GM04504 (cell line): ENCODE measurements around the gene SRL.
"Not testable (repeated sequence)": the region's sequence is repeated elsewhere in the genome, so short reads cannot be mapped to it uniquely, and the experiment has no call there.

Source experiments
- DNase-seq: peaks from one replicate; pipeline ENCODE4 v3.0.0-alpha.2; 2012; ENCODE audit warnings: low read depth

The SRL gene

DNA sequence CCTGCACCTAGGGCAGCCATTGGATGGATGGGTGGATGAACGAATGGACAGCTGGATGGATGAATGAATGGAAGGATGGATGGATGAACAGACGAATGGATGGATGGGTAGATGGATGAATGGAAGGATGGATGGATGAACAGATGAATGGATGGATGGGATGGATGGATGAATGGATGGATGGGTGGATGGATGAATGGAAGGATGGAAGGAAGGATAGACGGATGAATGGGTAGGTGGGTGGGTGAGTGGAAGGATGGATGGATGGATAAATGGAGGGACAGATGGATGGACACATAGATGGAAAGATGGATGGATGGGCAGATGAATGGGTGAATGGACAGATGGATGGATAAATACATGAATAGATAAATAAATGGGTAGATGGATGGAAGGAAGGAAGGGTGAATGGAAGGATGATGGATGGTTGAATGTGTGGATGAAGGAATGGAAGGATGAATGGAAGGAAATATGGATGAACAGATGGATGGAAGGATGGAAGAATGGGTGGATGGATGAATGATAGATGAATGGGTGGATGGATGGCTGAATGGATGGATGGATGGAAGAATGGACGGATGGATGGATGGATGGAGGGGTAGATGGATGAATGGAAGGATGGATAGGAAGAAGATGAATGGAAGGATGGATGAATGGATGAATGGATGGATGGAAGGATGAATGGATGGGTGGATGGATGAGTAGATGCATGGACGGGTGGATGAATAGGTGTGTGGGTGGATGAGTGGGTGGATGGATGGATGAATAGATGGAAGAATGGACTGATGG lies 15.4 kb downstream of the SRL start:
- DNase-seq: no peak

DNA sequence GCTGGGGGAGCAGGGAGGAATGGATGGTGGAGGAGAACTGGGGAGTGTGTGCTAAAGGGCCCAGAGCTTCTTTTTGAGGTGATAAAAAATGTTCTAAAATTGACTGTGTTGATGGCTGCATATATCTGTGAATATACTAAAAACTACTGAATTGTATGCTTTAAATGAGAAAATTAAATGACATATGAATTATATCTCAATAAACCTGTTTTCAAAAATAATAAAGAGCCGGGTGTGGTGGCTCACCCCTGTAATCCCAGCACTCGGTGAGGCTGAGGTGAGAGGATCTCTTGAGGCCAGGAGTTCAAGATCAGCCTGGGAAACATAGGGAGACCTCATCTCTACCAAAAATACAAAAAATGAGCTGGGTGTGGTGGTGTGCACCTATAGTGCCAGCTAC lies 16.8 kb downstream of the SRL start:
- DNase-seq: no peak

DNA sequence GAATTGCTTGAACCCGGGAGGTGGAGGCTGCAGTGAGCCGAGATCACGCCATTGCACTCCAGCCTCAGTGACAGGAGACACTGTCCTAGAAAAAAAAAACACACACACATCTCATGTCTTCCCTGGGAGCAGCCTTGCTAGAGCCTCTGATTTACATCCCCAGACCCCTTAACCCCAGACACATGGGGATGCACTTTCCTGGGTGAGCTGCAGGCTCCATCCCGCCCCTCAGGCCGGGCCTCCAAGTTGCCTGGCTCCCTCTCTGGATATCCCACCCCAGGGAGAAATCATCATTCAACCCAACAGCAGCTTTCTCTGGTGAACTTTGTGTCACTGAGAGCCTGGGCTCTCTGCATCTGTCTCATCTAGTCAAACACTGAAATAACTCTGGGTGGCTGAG lies 21.5 kb downstream of the SRL start:
- no peak for DNase-seq

DNA sequence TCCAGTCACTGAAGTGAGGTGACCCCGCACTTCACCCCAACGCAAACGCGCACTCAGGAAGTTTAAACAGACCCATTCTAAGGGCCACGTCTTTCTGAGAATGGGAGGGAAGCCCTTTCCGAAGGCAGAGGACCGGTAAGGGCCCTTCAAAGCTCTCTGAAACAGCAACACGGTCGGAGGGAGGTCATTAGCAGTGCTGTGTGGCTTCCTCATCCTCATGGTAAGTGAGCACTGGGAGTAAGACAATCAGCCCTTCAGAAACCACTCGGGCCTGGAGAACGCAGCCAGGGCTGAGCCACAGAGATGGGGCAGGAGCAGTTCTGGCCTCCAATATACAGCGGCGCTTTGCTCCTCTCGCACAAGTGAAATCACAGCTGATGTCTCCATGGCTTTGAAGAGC lies 23.7 kb downstream of the SRL start:
- DNase-seq: no peak

DNA sequence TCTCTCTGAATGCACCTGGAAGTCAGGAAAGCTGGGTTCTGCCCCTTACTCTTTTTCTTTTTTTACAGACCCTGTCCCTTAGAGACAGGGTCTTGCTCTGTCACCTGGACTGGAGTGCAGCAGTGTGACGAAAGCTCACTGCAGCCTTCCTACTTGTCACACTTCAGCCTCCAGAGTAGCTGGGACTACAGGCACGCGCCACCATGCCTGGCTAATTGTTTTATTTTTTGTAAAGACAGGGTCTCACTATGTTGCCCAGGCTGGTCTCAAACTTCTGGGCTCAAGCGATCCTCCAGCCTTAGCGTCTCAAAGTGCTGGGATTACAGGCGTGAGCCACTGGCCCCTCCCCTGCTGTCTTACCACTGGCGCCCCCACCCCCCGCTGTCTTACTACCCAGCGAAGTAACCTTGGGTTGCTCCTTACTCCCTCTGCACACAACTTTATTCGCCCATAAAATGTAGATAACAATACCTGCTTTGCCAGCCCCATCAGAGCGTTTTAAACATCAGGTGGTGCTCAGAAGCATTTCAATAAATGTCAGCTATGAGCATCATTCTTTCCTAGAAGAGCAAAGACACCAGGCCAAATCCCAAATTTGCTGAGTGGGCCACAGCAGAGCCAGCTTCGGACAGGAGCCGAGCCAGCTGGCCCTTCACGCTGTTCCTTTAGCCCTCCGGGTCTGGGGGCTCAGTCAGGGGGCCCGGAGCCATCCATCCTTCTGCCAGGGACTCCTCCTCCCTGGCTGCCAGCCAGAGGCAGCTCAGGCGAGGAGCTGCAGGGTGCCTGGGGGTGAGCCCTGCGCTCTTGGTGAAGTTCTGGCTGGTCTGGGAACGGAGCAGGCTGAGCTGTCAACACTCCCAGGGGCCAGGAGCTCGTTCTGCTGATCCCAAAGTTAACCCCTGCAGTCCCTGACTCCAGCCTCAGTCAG lies 24.4 kb downstream of the SRL start:
- DNase-seq: no peak

DNA sequence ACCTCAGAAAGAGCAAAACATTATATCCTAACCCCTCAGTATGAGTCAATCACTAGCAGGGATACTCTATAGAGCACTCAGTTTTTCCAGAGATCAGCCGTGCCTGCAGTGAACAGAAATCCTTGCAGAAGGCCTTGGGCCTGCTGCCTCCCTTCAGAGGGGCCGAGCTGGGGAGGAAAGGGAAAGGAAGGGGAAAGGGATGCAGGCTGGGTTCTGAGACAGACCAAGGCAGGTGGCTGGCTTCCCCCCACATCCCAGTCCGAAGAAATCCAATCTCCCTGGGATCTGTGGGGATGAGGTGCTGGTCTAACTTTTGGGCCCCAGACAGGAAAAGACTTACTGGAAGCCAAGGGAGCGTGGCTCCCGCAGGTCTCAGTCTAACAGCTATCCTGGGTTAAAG lies 25.3 kb downstream of the SRL start:
- DNase-seq: no peak

DNA sequence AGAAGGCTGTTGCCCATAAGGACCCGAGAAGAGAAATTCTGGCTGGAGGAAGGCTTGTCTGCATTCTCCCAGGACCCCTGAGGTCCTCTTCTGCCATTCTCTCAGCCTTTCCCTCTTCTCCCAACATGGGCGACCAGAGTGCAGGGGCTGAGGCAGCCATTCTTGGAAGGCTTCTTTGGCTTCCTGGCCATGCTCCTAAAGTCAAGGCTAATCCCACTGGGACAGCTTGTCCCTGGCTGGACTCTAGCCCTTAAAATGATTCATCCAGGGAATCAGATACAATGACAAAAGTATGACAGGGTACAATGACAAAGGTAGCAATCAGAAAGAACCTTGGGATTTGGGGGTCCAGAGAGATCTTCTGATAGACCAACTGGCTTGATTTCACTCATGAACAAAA lies 26.8 kb downstream of the SRL start:
- no peak for DNase-seq

DNA sequence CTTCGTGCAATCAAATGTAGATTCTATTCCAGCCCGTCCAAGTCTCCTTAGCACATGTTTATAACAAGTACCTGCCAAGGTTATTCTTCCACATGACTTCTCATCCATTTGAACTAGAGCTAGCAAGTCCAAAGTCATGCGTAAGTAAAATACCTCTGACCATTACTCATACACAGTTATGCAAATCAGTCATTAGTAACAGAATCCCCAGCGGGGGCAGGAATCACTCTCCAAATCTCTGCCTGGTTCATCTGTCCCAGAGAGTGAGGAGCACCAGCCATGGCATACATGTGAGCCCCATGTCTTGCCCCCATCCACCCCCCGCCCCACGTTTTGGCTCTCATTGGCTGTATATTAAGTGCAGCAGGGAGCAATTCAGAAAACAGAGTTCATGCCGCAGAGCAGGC lies 27.7 kb downstream of the SRL start:
- DNase-seq: peak; percentile 60

DNA sequence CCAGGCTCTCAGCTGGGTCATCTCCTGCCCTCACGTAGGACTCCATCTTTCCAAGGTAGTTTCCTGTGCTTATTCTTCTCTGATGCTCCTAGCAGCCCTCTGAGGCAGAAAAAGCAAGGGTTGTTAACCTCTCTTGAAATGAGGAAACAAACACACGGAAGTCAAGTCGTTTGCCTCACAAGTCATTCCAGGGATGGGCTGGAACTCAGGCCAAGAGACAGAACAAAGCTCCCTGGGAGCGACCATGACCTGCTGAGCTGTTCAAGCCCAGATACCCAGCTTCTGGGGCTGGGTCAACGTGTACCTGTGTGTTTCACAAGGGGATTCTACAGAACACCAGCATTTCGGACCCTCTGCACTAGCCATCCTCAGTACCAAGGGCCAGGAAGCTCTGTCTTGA lies 28.1 kb downstream of the SRL start:
- DNase-seq: no peak

DNA sequence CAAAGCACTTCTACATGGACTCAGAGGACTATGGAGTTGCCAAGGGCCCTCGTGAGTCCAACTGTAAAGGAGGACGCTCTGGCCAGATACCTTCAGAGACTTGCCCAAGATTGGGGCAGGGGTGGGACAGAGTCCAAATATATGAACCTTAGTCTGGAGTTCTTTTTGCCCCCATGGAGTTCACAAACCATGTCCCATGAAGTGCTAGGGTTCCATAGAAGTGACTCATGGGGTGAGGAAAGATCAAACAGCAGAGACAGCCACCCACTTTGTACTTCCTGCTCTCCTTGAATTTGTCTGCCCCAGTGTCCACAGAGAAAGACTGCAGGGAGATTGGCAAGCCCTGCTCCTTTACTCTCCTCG lies 29.0 kb downstream of the SRL start:
- DNase-seq: peak; percentile 20

DNA sequence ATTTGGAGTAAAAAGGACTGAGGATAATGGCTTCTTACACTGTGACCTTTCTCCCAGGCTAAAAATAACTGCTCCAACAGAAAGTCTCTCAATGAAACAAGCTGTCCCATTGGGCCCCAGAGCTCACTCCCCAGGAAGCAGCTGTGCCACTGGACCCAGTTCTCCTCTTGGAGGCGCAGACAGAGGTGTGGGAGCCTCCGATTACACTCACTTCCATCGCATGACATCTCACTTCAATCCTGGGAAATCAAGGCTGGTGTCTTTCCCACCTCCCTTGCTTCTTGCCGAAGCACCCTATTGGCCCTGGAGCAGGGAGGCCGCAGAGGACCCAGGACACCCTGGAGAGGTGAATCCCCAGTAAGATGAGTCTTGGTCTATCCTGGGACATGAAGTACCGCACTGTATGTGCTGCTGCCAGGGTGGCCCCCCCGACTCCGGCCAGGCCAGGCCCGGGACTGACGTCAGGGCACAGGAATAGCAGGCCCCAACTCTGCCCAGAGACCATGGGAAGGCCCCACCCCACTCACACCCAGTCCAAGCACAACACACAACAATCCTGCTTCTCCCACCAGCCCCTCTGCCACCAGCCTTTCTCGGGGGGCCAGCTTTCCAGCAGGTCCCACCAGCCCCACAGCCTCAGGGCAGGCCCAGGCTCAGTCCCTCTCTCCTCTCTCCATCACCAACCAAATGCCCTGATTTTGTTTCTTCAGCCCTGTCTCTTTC lies 29.5 kb downstream of the SRL start:
- no peak for DNase-seq

DNA sequence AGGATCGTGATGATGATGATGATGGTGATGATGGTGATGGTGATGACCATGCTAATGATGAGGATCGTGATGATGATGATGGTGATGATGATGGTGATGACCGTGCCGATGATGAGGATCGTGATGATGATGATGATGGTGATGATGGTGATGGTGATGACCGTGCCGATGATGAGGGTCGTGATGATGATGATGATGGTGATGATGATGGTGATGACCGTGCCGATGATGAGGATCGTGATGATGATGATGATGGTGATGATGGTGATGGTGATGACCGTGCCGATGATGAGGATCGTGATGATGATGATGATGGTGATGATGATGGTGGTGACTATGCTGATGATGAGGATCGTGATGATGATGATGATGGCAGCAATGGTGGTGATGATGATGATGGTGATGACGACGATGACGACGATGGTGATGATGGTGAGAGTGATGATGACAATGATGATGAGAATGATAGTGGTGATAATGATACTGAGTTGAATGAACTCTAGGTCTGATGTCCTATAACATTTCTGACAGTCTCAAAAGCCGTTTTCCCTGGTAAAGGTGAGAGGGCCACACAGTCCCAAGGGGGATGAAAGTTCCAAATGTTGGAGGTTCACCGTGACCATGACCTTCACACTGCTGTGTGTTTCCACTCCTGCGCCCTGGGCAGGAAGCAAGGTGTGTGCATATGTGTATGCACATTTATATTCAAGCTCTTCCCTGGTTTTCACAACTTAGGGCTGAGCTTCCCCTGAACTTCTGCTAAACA lies 30.3 kb downstream of the SRL start:
- not testable (repeated sequence) for DNase-seq

DNA sequence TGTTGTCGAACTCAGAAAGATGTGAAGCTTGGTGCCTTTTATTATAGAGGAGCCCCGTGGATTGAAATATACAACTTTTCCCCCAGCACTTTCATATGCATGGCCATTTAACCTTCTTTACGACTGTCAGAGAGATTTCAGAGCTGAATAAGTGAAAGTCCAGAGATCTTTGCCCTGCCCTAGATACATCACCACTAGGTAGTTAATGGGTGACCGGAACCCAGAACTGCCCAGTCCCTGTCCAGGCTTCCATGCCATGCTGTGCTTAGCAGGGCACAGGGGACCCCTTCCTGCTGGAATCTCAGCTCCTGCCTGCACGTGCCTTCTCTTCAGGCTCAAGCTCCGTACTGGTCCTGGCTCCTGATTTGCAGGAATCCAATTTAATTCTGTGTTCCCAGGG lies 32.2 kb downstream of the SRL start:
- no peak for DNase-seq

DNA sequence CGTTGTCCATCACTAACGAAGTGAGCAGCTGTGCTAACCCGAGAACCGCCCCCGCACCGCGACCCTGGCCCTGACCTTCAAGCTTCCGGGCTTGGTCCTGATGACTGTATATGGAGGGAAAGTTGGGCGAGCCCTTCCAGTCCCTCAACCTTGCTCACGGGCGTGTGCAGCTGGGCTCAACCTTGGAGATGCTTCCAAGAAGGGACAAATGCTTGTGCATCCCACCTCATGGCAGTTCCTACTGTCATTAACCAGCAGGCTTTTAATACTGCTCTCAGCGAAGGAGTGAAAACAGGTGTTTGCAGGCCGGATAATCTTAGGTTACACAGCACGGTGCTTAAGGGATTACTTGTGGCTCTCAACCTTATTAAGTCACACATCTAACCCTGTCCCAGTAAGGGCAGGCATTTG lies 33.5 kb downstream of the SRL start:
- DNase-seq: no peak

DNA sequence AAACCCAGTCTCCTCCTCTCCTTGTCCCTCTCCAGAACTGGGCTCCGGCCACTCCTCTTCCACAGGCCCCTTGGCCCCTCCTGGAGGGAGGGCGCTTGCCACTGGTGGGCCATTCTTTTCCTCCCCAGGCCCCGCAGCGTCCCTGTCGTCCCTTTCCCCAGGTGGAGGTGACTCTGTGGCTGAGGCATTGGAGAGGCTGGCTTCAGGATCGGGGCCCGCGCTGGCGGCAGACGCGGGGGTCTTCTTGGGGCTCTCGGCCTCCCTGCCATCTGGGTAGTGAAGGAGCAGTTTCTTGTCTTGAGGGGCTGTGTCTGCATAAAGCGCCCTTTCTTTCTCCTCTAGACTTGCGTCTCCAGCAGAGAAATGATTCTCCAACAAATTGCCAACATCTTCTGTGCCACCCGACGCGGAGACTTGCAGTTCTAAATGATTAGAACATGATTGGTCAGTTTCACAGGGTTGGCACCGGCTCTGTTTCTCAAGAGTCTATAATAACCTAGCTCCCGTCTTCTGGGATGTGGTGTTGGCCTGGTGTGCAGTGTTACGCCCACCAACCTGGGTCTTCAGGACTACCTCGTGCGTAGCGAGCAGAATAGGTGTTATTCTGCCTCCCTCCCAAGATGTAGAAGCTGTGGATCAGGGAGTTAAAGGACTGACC lies 34.1 kb downstream of the SRL start:
- DNase-seq: no peak

DNA sequence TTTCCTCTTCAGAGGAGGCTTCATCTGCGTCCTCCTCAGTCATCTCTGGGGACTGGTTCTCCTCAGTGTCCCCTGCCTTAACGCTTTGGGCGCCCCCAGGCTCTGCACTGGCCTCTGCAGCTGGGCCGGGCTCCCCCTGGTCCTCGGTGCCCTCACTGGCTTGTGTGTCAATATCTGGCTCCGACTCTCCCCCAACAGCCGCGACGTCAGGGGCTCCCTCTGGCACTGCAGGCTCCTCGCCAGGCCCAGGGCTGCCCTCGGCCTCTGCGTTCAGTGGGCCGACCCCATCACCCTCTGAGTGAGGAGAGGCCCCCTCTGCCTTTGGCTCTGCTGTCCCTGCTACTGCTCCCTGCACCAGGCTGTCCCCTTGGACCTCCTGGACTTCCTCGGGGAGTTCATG lies 34.7 kb downstream of the SRL start:
- no peak for DNase-seq

DNA sequence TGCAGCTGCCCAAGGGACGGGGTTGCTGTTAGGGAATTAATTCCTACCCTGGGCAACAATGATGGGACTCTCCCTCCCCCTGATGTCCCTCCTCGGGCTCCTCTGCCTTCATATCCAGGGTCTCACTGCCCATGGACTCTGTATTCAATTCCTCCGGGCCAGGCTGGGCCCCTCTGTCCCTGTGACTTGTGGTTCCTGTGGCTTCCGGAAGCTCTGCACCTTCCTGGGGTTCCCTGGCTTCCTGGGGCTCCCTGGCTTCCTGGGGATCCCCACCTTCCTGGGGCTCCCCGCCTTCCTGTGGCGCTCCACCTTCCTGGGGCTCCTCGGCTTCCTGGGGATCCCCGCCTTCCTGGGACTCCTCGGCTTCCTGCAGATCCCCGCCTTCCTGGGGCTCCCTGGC lies 35.2 kb downstream of the SRL start:
- DNase-seq: no peak

DNA sequence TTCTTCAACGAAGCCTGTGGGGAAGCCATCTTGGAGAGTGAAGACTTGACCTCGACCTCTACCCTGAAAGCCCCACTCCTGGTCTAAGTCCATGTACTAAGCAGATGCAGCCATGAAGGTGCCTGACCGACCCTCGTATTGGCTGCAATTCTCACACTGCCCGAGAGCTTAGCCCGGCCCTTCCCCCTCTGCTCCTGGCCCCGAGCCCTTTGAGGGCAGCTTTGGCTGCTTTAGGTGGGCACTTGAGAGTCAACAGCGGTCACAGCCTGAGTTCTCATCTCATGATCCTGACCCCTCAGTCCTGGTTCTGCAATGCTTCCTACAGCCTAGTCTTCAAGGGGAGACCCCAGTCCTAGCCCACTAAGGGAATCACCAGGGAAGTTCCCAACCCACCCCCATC lies 35.9 kb downstream of the SRL start:
- DNase-seq: no peak

DNA sequence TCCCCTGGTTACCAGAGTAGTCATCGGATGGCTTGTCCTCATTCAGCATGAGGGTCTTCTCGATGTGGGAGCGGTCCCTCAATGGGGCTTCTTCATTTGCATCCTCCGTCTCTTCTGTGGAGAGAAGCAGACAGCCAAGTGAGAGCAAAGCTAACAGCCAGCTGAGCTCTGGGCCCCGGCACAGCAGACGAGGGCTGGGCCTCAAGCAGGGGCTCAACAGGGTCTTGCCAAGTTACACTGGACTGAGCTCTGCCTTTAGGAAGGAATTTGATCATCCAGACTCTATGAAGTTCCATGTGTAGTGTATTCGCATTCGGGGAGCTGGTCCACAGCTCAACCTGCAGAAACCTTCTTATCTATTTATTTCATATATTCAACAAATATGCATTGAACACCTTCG lies 37.4 kb downstream of the SRL start:
- DNase-seq: no peak

DNA sequence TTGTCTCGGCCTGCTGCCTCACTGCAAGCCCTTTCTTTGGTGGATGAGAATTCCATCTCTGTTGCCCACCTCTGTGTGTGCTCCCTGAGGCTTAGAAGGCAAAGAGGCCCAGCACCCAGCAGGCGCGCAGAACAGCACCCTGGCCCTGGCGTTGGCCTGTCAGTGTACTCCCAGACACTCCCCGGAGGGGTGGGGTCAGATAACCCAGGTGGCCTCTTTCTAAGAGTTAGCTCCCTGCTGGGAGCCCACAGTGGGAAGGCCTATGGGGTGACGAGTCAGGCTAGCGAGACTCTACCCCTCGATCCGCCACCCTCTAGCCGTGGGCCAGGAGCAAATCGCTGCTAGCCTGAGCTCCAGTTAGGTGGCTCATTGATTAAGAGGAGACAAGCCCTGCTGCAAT lies 38.1 kb downstream of the SRL start:
- no peak for DNase-seq

DNA sequence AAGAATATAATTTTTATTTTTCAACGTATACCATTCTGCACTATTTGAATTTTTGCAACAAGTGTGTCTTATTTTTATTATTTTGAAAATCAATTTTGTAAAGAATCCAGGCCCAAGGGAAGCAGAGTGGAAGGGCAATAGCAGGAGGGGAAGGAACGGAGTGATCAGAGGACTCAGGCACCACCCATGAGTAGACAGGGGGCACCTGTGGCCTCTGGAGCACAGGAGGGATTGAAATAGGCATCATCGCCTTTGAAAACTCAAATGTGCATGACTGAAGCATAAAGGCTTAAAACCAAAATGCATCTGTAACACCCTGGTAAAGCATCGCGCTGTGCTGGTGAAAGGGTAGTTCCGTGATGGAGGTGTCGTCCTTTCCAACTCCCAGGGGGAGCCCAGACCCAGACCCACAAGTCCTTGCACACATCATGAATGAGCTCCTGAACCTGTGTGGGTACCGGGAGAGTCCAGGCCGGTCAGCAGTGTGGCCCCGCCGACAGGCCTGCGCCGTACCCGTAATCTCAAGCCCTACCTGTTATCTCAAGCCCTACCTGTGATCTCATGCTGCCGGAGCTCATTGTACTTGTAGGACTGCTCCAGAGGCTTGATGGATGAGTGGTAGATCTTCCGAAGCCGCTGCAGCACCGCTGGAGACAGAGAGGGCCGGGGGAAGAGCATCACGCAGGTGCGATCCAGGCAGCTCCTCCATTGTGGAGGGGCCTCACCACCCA lies 39.1 kb downstream of the SRL start:
- DNase-seq: no peak
